ENCODE measurements around the gene DSG2. TPM values are rescaled to one million over a fixed set of nuclear protein-coding genes. Genes with fewer than 3 reads are reported as not detected.

DSG2 gene
- total RNA-seq, 2 experiments from 2014 or later, result 0.11 to 0.14 TPM

GRCh38 chr18:31553800-31554199 is 55.8 kb downstream of the DSG2 start:
- Histone ChIP-seq H3K27ac (ENCODE audit: low read depth in 1 of 2, low read length in 2 of 2) (no peak overlapping the region), H3K27me3 (ENCODE audit: control insufficient read depth in 1 of 2, insufficient read depth in 2 of 2, low read length in 2 of 2) (peaks cover 0 to 2% of the 10 kb centered on the region in 2 experiments), H3K36me3 (ENCODE audit: insufficient read depth, low read length) (no peaks in the 10 kb centered on the region), H3K9me3 (ENCODE audit: control insufficient read depth in 1 of 2, insufficient read depth in 1 of 2, low read length in 2 of 2) (no peaks in the 10 kb centered on the region), H3K4me1 (ENCODE audit: insufficient read depth, low read length) (no peaks in the 10 kb centered on the region), H3K4me3 (ENCODE audit: low read length) (no peak overlapping the region)
- ATAC-seq (ENCODE audit: poor library complexity), result no peak
- Mint-ChIP-seq H3K4me1 (ENCODE audit: low read depth) (peaks cover 4% of the 10 kb centered on the region), H3K27ac (no peak overlapping the region), H3K4me3 (no peak overlapping the region), H3K36me3 (ENCODE audit: low read depth) (no peaks in the 10 kb centered on the region), H3K27me3 (peaks cover 13% of the 10 kb centered on the region), H3K9me3 (no peaks in the 10 kb centered on the region)
- DNase-seq, result no peak
- no peak for TF ChIP-seq CTCF (IDR thresholded peaks at IDR 0.05)
- CTCF ChIA-PET, result no interaction called here
- intact Hi-C loops (cut with DNase I, micrococcal nuclease), result loop anchor here in 1 of 2 experiments (10.0 kb wide), 1 partner anchor 549 kb away; no protein-coding TSS in a partner anchor
- POLR2A ChIA-PET, result no interaction called here

GRCh38 chr18:31554776-31555175 is 56.8 kb downstream of the DSG2 start:
- Histone ChIP-seq H3K4me1 (ENCODE audit: insufficient read depth, low read length) (no peaks in the 10 kb centered on the region), H3K9me3 (ENCODE audit: control insufficient read depth in 1 of 2, insufficient read depth in 1 of 2, low read length in 2 of 2) (no peaks in the 10 kb centered on the region), H3K4me3 (ENCODE audit: low read length) (no peak overlapping the region), H3K36me3 (ENCODE audit: insufficient read depth, low read length) (no peaks in the 10 kb centered on the region), H3K27ac (ENCODE audit: low read depth in 1 of 2, low read length in 2 of 2) (no peak overlapping the region), H3K27me3 (ENCODE audit: control insufficient read depth in 1 of 2, insufficient read depth in 2 of 2, low read length in 2 of 2) (peaks cover 0 to 2% of the 10 kb centered on the region in 2 experiments)
- peaks cover 4% of the 10 kb centered on the region for H3K4me1 Mint-ChIP-seq (ENCODE audit: low read depth)
- no peak overlapping the region for H3K4me3 Mint-ChIP-seq
- H3K36me3 Mint-ChIP-seq (ENCODE audit: low read depth), result no peaks in the 10 kb centered on the region
- no peak for ATAC-seq (ENCODE audit: poor library complexity)
- intact Hi-C loops (cut with DNase I, micrococcal nuclease), result loop anchor here (5.0 to 10.0 kb wide), 5 partner anchors 268 to 998 kb away; no protein-coding TSS in a partner anchor
- H3K27me3 Mint-ChIP-seq, result peaks cover 13% of the 10 kb centered on the region
- no peaks in the 10 kb centered on the region for H3K9me3 Mint-ChIP-seq
- ChIA-PET CTCF (interaction anchor here (1.5 kb wide), 1 partner anchor 168 kb away, joined by 7 read pairs; no protein-coding TSS in a partner anchor), POLR2A (no interaction called here)
- TF ChIP-seq CTCF (IDR thresholded peaks at IDR 0.05), result no peak
- DNase-seq, result no peak
- no peak overlapping the region for H3K27ac Mint-ChIP-seq

GRCh38 chr18:31555971-31556747 is 58.2 kb downstream of the DSG2 start:
- ChIA-PET POLR2A (interaction anchor here (0.6 kb wide), 1 partner anchor 586 kb away, joined by 3 read pairs; no protein-coding TSS in a partner anchor), CTCF (interaction anchor here (0.6 to 1.5 kb wide), 3 partner anchors 12 to 715 kb away, joined by 3 to 7 read pairs (median 3); no protein-coding TSS in a partner anchor)
- no peak overlapping the region for H3K4me3 ChIP-seq (ENCODE audit: low read length)
- DNase-seq (peak in 6 of 14 experiments; percentile 4 to 71 (median 34)), ATAC-seq (ENCODE audit: poor library complexity) (peak; percentile 54)
- H3K27me3 ChIP-seq (ENCODE audit: control insufficient read depth in 1 of 2, insufficient read depth in 2 of 2, low read length in 2 of 2), result peaks cover 0 to 2% of the 10 kb centered on the region in 2 experiments
- no peaks in the 10 kb centered on the region for H3K36me3 Mint-ChIP-seq (ENCODE audit: low read depth)
- peak; percentile 87 for TF ChIP-seq CTCF (IDR thresholded peaks at IDR 0.05)
- H3K36me3 ChIP-seq (ENCODE audit: insufficient read depth, low read length), result no peaks in the 10 kb centered on the region
- H3K27ac Mint-ChIP-seq, result no peak overlapping the region
- H3K27me3 Mint-ChIP-seq, result peaks cover 13% of the 10 kb centered on the region
- H3K4me3 Mint-ChIP-seq, result no peak overlapping the region
- no peaks in the 10 kb centered on the region for H3K9me3 ChIP-seq (ENCODE audit: control insufficient read depth in 1 of 2, insufficient read depth in 1 of 2, low read length in 2 of 2)
- no peaks in the 10 kb centered on the region for H3K4me1 ChIP-seq (ENCODE audit: insufficient read depth, low read length)
- H3K9me3 Mint-ChIP-seq, result no peaks in the 10 kb centered on the region
- peaks cover 4% of the 10 kb centered on the region for H3K4me1 Mint-ChIP-seq (ENCODE audit: low read depth)
- H3K27ac ChIP-seq (ENCODE audit: low read depth in 1 of 2, low read length in 2 of 2), result no peak overlapping the region
- intact Hi-C loops (cut with DNase I, micrococcal nuclease), result loop anchor here (1.0 to 10.0 kb wide), 7 partner anchors 166 to 996 kb away; no protein-coding TSS in a partner anchor

All from CD4-positive, alpha-beta T cell (primary cell).